GM19099 (cell line): ENCODE data around the gene TNP1.

Experiments used
- POLR2A ChIP-seq: IDR thresholded peaks from 3 replicates; pipeline ENCODE4 v1.6.1; 2011; ENCODE audit warnings: low read depth; ENCODE audit not compliant: insufficient read length; ENCODE audit errors: extremely low read depth

Gene TNP1

DNA sequence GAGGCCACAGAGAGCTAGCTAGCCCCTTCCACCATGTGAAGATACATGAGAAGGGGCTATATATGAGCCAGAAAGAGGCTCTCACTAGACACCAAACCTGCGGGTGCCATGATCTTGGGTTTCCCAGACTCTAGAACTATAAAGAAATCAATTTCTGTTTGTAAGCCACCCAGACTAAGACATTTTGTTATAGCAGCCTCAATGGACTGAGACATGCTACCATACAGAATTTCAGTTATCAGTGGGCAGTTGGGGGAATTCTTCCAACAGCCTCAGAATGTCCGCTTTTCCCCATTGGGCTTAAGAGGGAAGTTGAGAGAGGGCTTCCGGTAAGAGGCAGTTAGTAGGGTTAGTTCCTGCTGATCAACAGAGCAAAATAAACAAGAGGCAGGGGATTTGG is 39.2 kb downstream of the TNP1 start:
- no peak for TF ChIP-seq POLR2A

GRCh38 chr2:216819766-216820165 is 40.1 kb downstream of the TNP1 start:
- TF ChIP-seq POLR2A: no peak

DNA sequence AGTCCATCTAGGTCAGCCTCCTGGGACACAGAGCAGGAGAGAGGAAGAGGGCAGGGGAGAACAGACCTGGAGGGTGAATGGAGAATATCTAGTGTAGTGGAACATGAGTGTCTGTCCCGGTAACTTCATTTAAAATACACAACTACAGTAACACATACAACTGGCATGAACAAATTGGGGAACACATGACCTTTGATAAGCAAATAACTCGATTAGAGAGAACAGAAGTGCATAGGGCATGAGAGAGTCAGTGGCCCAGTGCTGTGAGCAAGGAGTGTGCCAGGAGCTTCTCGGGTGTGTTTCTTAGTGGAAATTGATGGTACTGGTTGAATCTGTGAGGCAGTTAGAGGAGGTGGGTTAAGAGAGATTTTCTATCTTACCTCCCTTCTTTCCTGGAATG is 40.8 kb downstream of the TNP1 start:
- no peak for TF ChIP-seq POLR2A

DNA sequence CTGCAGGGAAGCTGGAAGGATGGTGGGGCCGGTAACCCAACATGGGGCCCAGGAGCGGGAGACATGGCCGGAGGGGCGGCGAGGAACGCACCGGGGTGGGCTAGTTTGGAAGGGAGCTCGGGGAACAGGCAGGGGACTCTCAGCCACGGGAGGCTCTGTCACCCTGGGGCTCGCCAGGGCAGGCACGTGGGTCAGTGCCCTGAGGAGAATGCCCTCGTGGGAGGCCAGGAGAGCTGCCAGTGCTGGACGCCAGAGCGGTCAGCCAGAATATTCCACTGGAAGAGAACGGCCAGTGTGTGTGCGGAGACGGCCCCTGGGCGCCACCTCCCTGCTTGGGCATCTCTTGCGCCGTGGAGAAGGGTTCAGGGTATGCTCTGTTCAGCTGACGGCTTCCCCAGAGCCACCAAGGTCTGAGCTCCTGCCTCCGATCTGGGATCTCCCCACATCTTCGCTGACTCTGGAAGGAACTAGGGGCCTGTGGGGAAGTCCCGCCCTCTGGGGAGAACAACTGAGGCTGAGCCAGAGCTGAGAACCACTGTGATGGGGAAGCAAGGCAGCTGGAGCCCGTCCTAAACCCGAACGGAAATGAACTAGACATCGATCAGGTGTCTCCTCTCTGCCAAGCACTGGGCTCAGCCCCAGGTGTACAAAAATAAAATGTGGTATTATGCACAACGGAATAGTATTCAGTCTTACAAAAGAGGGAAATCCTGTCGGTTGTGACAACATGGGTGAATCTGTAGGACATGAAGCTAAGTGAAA is 49.3 kb downstream of the TNP1 start:
- no peak for TF ChIP-seq POLR2A
